GM18505 (cell line): Measurements from ENCODE around the gene ZNF277.

ENCODE experiments used
- ATAC-seq: cut with Tn5 transposase; IDR thresholded peaks from one replicate; pipeline ENCODE4 v1.9.1; 2021; ENCODE audit not compliant: unreplicated experiment
- POLR2A ChIP-seq: IDR thresholded peaks from 4 replicates; pipeline ENCODE4 v1.6.1; 2011; ENCODE audit warnings: borderline replicate concordance; ENCODE audit not compliant: insufficient read depth, insufficient read length; ENCODE audit errors: extremely low read depth

ZNF277 gene

DNA sequence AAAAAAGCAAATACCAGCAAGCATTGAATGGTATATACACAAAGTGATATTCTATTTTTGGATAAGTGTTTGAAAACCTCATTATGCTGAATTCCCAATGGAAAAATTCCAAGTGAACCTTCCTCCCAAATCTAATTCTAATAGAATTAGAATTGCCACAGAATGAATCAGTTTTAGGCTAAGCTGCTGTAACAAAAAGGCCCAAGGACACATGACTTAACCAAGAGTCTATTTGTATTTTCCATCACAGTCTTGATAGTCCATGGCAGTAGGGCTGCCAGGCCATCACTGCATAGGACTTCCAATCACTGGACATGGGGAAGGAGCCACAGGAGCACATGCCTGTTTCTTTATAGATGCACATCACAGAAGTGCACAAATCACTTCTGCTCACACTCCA, 152.6 kb downstream of the ZNF277 start:
- ATAC-seq: no peak
- no peak for TF ChIP-seq POLR2A

DNA sequence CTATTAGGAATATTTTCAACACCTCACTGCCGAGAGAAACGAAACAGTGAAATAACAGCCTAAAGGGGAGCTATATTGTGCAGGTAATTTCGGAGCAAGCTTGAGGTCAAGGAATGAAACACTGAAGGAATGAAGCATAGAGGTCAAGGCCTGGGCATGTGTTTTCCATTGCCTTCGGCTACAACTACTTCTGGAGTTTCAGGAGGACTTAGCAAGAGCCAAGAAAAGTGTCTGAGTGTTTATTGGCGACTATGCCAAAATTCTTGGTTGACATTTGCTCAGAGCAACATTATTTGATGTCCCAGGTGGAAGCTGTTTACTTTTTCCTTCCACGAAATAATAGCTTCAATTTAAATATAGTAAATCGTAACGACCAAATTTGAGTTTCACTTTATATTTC, 154.2 kb downstream of the ZNF277 start:
- ATAC-seq: no peak
- TF ChIP-seq POLR2A: no peak

DNA sequence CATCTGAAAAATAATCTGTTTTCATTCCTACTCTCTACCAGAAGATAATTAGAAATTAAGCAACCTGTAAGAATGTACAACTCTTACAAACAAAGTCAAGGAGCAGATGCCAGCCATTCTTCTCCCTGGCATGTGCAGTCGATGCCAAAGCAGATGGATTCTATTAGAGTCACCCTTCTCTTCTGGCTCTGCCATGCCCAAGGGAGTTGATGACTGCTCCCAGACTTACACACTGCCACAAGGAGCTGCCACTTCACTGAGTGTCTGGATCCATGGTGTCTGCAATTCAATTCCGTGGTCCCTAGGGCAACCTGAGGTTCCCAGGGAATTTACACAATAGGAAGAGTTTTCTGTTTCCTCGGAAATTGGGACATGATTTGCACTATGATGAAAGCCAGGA, 154.7 kb downstream of the ZNF277 start:
- no peak for TF ChIP-seq POLR2A
- no peak for ATAC-seq

DNA sequence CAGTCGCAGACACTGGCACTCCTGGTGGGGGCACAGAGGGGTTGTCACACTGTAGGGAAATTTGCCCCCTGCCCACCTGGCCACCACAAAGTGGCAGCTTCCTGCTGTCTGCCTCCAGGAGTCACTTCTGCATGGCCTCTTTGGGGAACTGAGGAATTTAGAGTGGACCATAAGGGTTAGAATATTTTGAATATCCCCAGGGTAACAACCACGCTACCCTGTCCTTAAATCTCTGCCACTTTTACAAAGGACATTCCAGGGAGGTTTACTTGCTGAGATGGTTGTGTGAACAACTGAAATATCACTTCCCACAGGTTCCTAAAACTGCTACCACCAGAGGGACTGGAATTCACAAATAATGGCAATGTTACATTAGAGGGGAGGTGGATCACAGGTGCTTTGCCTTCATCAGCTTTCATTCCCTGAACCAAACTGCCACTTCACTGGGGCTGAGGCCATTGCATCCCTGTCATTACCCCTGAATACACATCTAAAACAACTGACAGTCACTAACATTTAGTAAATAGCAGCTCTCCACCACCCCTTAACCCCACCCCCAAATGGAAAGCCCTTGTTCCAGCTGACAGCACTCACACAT, 155.7 kb downstream of the ZNF277 start:
- no peak for ATAC-seq

DNA sequence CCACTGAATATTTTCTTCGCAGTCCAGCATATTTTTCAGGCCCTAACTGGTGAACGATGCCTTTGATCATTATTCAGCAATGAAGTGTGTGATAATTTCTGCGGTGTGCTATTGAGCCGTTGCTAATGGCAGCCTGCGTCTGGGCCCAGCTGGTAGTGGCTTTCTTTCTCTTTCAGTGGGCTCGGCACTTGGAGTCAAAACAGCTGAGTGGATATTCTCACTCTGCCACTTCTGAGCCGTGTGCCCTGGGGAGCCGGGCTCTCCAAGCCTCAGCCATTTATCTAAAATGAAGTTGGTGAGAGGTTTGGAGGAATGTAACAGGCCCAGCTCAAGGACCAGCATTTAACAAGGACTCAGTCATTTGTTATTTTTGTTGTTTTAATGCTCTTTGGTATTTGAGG, 156.2 kb downstream of the ZNF277 start:
- TF ChIP-seq POLR2A: no peak
- no peak for ATAC-seq

More for the DNA sequence above, 155.7 kb downstream of the ZNF277 start:
- no peak for TF ChIP-seq POLR2A

DNA sequence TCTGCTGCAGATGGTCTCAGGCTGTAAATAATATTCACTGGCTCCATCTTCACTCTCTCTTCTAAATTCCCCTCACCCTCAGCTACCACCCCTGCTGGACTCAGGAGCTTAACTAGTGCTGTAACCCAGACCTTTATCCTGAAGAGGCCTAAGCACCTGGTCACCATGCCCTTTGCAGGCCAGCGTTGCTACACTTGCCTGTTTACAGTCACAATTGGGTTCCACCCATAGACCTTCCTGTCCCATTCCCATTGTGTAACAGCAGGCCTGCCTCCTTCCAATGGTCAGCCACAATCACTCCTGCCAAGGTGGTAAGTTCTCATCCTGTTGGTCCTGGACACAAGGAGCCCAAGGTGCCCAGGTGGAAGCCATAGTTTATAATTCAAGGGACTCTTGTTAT, 157.9 kb downstream of the ZNF277 start:
- TF ChIP-seq POLR2A: no peak
- ATAC-seq: no peak

DNA sequence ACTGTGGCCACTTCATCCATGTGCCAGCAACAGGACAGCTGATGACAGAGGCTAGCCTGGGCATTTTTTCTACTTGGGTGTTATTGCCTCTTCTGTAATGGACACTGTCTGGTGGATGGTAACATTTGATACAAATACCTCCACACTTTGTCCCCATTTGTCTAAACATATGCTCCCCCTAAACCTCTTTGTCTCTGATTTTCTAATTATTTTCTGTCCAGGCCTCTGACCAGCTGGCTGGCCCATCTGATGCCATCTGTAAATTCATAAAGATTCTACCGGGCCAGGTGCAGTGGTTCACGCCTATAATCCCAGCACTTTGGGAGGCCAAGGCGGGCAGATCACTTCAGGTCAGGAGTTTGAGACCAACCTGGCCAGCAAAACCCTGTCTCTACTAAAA, 159.1 kb downstream of the ZNF277 start:
- no peak for TF ChIP-seq POLR2A
- ATAC-seq: no peak

DNA sequence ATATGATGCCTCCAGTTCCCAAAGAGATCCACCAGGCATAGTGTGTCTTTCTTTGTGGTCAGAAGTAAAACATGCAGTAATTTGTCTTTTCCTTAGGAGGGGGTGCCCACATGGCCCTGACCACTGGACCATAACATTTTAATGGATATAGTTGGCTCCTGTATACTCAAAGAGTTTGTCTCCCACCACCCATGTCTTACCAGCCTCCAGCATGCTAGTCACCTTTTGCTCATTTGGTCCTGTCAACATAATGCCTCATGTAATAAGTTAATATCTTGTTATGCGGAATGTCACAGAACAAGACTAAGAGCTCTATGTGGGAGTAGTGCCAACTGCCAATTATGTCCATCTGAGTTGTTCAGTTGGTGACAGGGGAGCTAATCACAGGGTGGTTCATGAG, 160.4 kb downstream of the ZNF277 start:
- TF ChIP-seq POLR2A: no peak
- no peak for ATAC-seq

DNA sequence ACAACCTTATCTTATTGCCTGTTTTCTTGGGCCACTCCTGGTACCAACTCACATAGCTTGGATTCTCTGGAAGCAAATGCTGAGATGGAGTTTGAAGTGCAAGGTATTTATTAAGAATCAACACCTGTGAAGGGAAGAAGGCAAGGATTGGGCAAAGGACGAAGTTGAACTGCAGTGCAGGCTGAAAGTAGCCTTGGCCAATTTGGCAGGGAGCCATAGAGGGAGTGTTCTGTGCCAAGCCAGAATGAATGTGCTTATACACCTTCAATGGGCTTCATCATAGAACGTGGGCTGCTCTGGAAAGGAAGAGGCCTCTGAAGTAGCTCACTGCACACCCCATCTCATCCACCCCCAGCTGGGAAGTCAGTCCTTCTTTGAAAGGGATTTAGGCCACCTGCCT, 163.9 kb downstream of the ZNF277 start:
- no peak for ATAC-seq
- no peak for TF ChIP-seq POLR2A

DNA sequence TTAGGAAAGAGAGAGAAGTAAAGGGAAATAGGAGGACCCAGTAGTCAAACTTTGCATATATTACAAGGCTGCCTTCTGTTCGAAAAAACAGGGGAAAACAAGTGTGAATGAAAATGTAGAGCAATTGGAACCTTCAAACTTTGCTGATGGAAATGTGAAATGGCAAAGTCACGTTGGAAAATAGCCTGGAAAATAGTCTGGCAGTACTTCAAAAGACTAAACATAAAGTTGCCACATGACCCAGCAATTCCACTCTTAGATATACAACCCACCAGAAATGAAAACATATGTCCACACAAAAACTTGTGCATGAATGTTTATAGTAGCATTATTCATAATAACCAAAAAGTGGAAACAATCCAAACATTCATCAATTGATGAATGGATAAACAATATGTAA, 165.2 kb downstream of the ZNF277 start:
- no peak for ATAC-seq
- TF ChIP-seq POLR2A: no peak

DNA sequence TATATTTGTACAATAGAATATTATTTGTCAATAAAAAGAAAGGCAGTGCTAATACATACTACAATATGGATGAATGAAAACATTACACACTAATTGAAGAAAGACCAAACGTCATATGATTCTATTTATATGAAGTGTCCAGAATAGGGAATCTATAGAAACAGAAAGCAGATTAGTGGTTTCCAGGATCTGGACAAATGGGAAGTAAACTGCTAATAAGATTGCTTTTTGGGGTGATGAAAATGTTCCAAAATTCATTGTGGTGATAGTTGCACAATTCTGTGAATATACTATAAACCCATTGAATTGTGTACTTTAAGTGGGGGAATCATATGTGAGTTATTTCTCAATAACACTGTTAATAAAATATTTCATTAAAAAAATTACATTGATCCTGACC, 165.6 kb downstream of the ZNF277 start:
- ATAC-seq: no peak

DNA sequence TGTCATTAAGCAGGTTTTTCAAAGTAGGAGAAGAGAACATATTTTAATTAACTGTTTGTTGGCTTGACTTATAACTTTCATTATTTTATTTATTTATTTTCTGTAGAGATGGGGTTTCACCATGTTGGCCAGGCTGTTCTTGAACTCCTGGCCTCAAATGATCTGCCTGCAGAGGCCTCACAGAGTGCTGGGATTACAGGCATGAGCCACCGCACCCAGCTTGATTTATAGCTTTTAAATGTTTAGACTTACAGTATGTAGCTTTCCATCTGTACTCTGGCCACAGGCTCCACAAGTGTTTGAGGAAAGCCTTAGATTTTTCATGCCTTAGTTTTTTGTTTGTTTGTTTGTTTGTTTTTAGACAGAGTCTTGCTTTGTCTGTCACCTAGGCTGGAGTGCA, 171.1 kb downstream of the ZNF277 start:
- ATAC-seq: no peak
- TF ChIP-seq POLR2A: no peak

More for the DNA sequence above, 165.6 kb downstream of the ZNF277 start:
- no peak for TF ChIP-seq POLR2A

DNA sequence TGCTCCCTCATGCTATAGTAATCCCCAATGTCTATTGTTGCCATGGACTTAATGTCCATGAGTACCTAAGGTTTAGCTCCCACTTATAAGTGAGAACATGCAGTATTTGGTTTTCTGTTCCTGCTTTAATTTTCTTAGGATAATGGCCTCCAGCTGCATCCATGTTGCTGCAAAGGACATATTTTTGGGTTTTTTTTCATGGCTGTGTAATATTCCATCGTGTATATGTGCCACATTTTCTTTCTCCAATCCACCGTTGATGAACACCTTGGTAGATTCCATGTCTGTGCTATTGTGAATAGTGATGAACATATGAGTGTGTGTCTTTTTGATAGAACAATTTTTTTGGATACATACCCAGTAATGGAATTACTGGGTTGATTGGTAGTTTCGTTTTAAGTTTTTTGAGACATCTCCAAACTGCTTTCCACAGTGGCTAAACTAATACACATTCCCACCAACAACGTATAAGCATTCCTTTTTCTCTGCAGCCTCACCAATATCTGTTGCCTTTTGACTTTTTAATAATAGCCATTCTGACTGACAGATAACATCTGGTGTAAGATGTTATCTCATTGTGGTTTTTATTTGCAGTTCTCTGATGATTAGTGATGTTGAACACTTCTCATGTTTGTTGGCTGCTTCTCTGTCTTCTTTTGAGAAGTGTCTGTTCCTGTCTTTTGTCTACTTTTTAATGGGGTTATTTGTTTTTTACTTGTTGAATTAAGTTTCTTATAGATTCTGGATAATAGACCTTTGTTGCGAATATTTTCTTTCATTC, 175.0 kb downstream of the ZNF277 start:
- ATAC-seq: no peak
- TF ChIP-seq POLR2A: no peak

DNA sequence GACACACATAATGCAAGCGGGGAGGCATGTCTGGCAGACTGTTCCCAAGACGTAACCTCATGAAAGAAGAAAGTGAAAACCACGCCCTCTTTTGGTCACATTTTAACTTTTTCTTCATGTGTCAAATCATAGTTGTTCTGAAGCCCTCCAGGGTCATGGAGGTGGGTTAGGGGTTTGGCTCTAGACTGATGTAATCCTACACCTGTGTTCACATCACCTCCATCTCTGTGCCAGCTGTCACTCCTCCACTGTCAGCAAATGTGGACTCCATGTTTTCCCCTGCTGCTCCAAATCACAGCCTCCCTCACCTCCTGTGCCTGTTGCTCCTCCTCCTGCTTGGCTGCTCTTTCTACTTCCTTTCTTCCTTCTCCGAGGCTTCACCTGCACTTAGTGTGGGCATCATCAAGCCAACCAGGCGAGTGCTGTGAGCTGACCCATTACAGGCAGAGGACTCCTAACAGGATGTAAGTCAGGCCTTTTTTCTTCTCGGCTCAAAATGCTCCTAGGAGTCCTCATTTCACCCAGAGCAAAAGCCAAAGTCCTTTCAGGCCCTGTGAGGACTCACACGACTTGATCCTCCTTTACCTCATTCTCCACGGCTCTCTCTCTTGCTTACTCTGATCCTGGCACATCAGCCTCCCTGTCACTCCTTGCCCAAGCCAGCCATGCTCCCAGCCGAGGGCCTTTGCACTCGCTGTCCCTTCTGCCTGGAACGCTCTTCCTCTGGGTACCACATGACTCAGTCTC, 177.3 kb downstream of the ZNF277 start:
- no peak for ATAC-seq
- TF ChIP-seq POLR2A: no peak

DNA sequence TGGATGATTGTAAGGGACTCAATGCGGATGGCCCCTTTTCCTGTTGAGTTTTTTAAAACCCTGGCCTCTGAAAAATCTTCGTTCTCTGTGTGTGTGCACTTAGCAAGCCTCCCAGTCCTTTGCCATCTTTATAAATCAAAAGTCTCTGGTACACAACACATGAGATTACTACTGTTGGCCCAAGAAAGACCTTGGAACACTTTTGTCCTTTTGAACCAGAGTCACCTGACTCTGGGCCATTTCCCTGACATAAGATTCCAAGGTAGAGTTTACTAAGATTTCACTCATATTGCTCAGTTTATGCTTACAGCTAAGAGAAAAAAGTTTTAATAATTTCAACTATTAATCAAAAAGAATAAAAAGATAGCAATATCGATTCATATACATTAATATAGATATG, 179.0 kb downstream of the ZNF277 start:
- TF ChIP-seq POLR2A: no peak
- ATAC-seq: no peak

DNA sequence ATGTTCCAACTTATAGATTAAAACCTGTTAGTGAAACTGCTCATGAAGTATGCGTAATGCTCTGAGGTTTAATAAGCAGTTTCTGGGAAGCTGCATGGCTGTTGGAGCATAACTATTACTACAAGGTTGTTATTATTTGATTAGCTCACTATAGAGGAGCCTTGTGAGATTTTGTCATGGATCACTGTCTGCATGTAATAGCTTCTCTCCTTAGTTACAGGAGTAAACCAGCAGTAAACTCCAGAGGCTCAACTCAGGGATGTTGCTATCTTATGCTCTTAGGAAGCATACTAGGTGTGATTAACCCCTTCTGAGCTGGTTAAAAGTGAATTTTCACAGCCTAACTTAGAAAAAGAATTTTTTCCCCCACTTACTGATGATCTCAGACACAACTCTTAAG, 180.1 kb downstream of the ZNF277 start:
- TF ChIP-seq POLR2A: no peak
- ATAC-seq: no peak
